Non-pigmented ciliary epithelial cell (primary cell): ENCODE measurements around the gene RAB40A.
"Not testable (repeated sequence)": the region's sequence is repeated elsewhere in the genome, so short reads cannot be mapped to it uniquely, and the experiment has no call there.

Experiments
- DNase-seq: peaks from one replicate; pipeline ENCODE4 v3.0.0-alpha.2; 2010; ENCODE audit warnings: low read depth

RAB40A gene

GRCh38 chrX:103464072-103464773 is 55.1 kb downstream of the RAB40A start:
- no peak for DNase-seq

- no peak for DNase-seq
These were observed 58.1 kb downstream of the RAB40A start for GRCh38 chrX:103461156-103461555.

GRCh38 chrX:103460001-103460755 is 59.1 kb downstream of the RAB40A start:
- DNase-seq: not testable (repeated sequence)

- DNase-seq: peak; percentile 75
These were observed 65.6 kb downstream of the RAB40A start for GRCh38 chrX:103453655-103454054.
